CD4-positive, alpha-beta memory T cell (primary cell): ENCODE data around the gene FAM83C. TPM values are rescaled to one million over a fixed set of nuclear protein-coding genes. Genes with fewer than 3 reads are reported as not detected.

Source experiments
- CTCF ChIA-PET: fragments of 350-600 bp; sonication (Branson Sonifier 250); formaldehyde crosslinking; loops from one replicate; lab custom pipeline; 2021; ENCODE audit warnings: inconsistent platforms; ENCODE audit not compliant: partially characterized antibody; lab: Charles Lee
- POLR2A ChIA-PET: fragments of 350-600 bp; sonication (Branson Sonifier 250); formaldehyde crosslinking; loops from one replicate; lab custom pipeline; 2021; ENCODE audit not compliant: partially characterized antibody; lab: Charles Lee
- DNase-seq, 5 donors: peaks; one replicate each; pipeline versions ENCODE4 v3.0.0 to v3.0.0-alpha.2; 2020 to 2022; ENCODE audit warnings: mixed read lengths in 1 of 5
- H3K27ac ChIP-seq: one replicate; pipeline ENCODE4 v1.7.0; 2013; ENCODE audit warnings: low read depth, low read length
- H3K27me3 ChIP-seq: 2 replicates; pipeline ENCODE4 v1.7.0; 2013; ENCODE audit warnings: mild to moderate bottlenecking, low read length, moderate library complexity; ENCODE audit not compliant: insufficient read depth
- H3K36me3 ChIP-seq: 2 replicates; pipeline ENCODE4 v1.7.0; 2013; ENCODE audit warnings: mild to moderate bottlenecking, low read length, moderate library complexity; ENCODE audit not compliant: insufficient read depth
- H3K4me1 ChIP-seq: 2 replicates; pipeline ENCODE4 v1.7.0; 2013; ENCODE audit warnings: mild to moderate bottlenecking, low read length, moderate library complexity; ENCODE audit not compliant: insufficient read depth
- H3K4me3 ChIP-seq, 2 donors: one replicate each; pipeline ENCODE4 v1.7.0; 2013; ENCODE audit warnings: low read length in 2 of 2, mild to moderate bottlenecking in 1 of 2
- H3K9me3 ChIP-seq, 2 donors: one replicate each; pipeline ENCODE4 v1.7.0; 2013; ENCODE audit warnings: low read length in 2 of 2, control low read depth in 1 of 2; ENCODE audit not compliant: control insufficient read depth in 1 of 2
- H3K27ac Mint-ChIP-seq, 7 donors: one replicate each; pipeline ENCODE4 v1.8.0; 2020 to 2021; ENCODE audit warnings: mixed read lengths in 7 of 7, mild to moderate bottlenecking in 6 of 7, inconsistent platforms in 3 of 7, moderate library complexity in 3 of 7
- H3K27me3 Mint-ChIP-seq, 2 donors: one replicate each; pipeline ENCODE4 v1.8.0; 2020 to 2021; ENCODE audit warnings: mixed read lengths in 2 of 2
- H3K36me3 Mint-ChIP-seq, 2 donors: one replicate each; pipeline ENCODE4 v1.8.0; 2020 to 2021; ENCODE audit warnings: mixed read lengths in 2 of 2, inconsistent platforms in 1 of 2, mild to moderate bottlenecking in 1 of 2
- H3K4me1 Mint-ChIP-seq, 4 donors: one replicate each; pipeline ENCODE4 v1.8.0; 2020 to 2021; ENCODE audit warnings: mixed read lengths in 4 of 4, mild to moderate bottlenecking in 1 of 4
- H3K4me3 Mint-ChIP-seq, 8 donors: one replicate each; pipeline ENCODE4 v1.8.0; 2020 to 2021; ENCODE audit warnings: mixed read lengths in 8 of 8, mild to moderate bottlenecking in 7 of 8, moderate library complexity in 6 of 8, inconsistent platforms in 3 of 8
- H3K9me3 Mint-ChIP-seq, 8 donors: one replicate each; pipeline ENCODE4 v1.8.0; 2020 to 2021; ENCODE audit warnings: mixed read lengths in 8 of 8, mild to moderate bottlenecking in 5 of 8, inconsistent platforms in 3 of 8, moderate library complexity in 1 of 8
- intact Hi-C: fragments of 100-400 bp; cut with micrococcal nuclease; formaldehyde crosslinking; loops from one replicate; pipeline ENCODE4 v1.15.1; 2023
- polyA plus RNA-seq, 2 donors: library from polyadenylated mRNA; unstranded; fragments of 300-500 nt; fragmentation: Illumina TruSeq; gene quantifications; one replicate each; pipeline ENCODE4 v1.2.3, GENCODE V29; 2021
- total RNA-seq, 2 experiments: library from RNA; stranded (reverse); gene quantifications; one replicate each; pipeline ENCODE4 v1.2.3, GENCODE V29; 2021

The FAM83C gene
- total and polyA plus RNA-seq, 4 experiments from 2014 or later = not detected

DNA sequence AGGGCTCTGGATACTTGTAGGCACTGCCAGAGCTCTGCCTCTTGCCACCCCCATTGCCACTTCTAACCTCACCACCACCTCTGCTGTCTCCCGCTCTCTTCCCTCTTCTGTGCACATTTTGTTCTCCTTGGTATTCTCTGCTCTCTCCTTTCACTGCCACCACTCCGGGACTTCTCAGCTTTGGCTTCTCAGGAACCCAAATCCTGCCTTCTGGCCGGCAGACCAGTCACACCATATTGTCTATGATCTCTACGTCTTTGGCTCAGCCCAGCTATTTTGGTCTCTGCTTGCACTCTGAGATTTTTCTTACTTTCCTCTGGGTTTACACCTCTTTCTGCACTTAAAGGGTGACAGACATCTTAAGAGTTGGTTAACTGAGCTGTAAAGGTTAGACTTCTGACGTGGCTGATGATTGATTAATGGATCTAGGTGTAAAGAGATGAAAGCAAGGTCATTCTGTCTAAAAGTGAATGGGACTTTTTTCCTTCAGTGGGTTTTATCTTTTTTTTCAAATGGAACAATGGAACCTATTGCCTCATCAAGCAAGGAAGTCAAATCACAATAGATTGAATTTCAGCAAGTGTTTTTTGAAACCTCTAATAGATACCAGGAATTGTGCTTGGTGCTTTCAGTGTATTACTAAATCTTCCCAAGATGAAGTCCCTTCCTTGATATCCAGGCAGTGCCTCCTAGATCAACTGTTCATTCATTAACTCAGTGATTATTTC, 52.0 kb downstream of the FAM83C start:
- Mint-ChIP-seq H3K9me3 (no peaks in the 10 kb centered on the region), H3K36me3 (peaks cover 13 to 26% of the 10 kb centered on the region in 2 donors), H3K4me1 (no peaks in the 10 kb centered on the region), H3K4me3 (no peak overlapping the region), H3K27ac (no peak overlapping the region), H3K27me3 (no peaks in the 10 kb centered on the region)
- H3K36me3 ChIP-seq = no peaks in the 10 kb centered on the region
- H3K9me3 ChIP-seq = no peaks in the 10 kb centered on the region
- POLR2A ChIA-PET = no interaction called here
- H3K27me3 ChIP-seq = no peaks in the 10 kb centered on the region
- no peak overlapping the region for H3K27ac ChIP-seq
- no peak overlapping the region for H3K4me3 ChIP-seq
- DNase-seq = no peak
- intact Hi-C loops = no loop called here
- CTCF ChIA-PET = interaction anchor here (1.2 kb wide), 1 partner anchor 144 kb away, joined by 3 read pairs; no protein-coding TSS in a partner anchor
- no peaks in the 10 kb centered on the region for H3K4me1 ChIP-seq

DNA sequence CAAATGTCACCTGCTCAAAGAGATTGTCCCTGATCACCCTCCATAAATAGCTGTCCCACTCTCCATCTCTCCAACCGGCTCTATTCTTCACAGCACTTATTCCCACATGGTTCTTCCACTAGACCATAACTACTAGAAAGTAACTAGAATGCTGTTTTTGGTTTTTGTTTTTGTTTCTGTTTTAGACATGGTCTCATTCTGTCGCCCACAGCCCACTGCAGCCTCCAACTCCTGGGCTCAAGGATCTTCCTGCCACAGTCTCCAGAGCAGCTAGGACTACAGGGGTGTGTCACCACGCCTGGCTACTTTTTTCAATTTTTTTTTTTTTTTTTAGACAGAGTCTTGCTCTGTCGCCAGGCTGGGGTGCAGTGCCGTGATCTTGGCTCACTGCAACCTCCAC, 53.5 kb downstream of the FAM83C start:
- POLR2A ChIA-PET = no interaction called here
- Mint-ChIP-seq H3K4me1 (no peaks in the 10 kb centered on the region), H3K27ac (no peak overlapping the region), H3K36me3 (peaks cover 25 to 40% of the 10 kb centered on the region in 2 donors), H3K27me3 (no peaks in the 10 kb centered on the region), H3K4me3 (no peak overlapping the region), H3K9me3 (no peaks in the 10 kb centered on the region)
- CTCF ChIA-PET = no interaction called here
- Histone ChIP-seq H3K9me3 (no peaks in the 10 kb centered on the region), H3K27ac (no peak overlapping the region), H3K27me3 (no peaks in the 10 kb centered on the region), H3K4me1 (no peaks in the 10 kb centered on the region), H3K36me3 (no peaks in the 10 kb centered on the region), H3K4me3 (no peak overlapping the region)
- intact Hi-C loops = no loop called here
- DNase-seq = no peak

DNA sequence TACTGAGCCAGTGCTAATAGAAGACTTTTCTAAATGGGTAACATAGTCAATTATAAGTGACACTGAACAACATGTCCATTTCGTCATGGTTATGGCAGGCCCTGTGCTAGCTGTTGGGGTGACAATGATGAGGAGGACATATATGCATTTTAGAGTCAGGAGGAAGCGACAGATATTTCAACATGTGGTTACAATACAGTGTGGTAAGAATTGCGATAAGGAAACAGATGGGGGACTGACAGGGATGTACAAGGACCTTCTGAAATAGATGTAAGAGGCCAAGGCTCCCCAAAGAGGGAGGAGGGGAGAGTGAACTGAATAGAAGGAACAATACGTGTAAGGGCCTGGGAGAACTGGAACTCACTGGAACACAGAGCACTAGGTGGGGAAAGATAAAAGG, 54.1 kb downstream of the FAM83C start:
- Histone ChIP-seq H3K9me3 (no peaks in the 10 kb centered on the region), H3K4me1 (no peaks in the 10 kb centered on the region), H3K27ac (no peak overlapping the region), H3K4me3 (no peak overlapping the region), H3K27me3 (no peaks in the 10 kb centered on the region), H3K36me3 (no peaks in the 10 kb centered on the region)
- no peak for DNase-seq
- H3K4me3 Mint-ChIP-seq = no peak overlapping the region
- peaks cover 25 to 40% of the 10 kb centered on the region in 2 donors for H3K36me3 Mint-ChIP-seq
- no peaks in the 10 kb centered on the region for H3K27me3 Mint-ChIP-seq
- no peaks in the 10 kb centered on the region for H3K4me1 Mint-ChIP-seq
- no peaks in the 10 kb centered on the region for H3K9me3 Mint-ChIP-seq
- ChIA-PET POLR2A (interaction anchor here (1.0 kb wide), 1 partner anchor 11 kb away, joined by 4 read pairs; no protein-coding TSS in a partner anchor), CTCF (no interaction called here)
- H3K27ac Mint-ChIP-seq = no peak overlapping the region
- intact Hi-C loops = no loop called here

DNA sequence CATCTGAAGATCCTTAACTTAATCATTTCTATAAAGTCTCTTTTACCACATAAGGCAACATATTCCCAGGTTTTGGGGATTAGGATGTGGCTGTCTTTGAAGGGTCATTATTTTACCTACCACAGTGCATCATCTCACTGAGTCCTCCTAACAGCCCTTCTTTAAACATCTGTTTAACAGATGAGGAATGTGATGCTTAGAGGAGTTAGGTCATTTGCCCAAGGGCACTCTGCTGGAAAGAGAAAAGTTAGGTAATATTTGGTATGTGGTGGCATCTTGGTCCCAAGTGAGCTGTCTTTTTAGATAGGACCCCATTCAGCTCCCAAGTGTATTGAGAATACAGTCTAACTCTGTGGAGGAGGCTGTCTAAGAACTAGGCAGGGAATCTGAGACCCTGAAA, 54.7 kb downstream of the FAM83C start:
- no peak for DNase-seq
- Mint-ChIP-seq H3K36me3 (peaks cover 27 to 43% of the 10 kb centered on the region in 2 donors), H3K27me3 (peaks cover 1% of the 10 kb centered on the region in 2 donors), H3K4me3 (no peak overlapping the region), H3K9me3 (no peaks in the 10 kb centered on the region), H3K4me1 (peaks cover 0 to under 1% (median 0%) of the 10 kb centered on the region in 4 donors), H3K27ac (no peak overlapping the region)
- H3K4me1 ChIP-seq = no peaks in the 10 kb centered on the region
- H3K4me3 ChIP-seq = no peak overlapping the region
- ChIA-PET POLR2A (interaction anchor here (1.0 kb wide), 1 partner anchor 10 kb away, joined by 4 read pairs; no protein-coding TSS in a partner anchor), CTCF (no interaction called here)
- no peak overlapping the region for H3K27ac ChIP-seq
- H3K9me3 ChIP-seq = no peaks in the 10 kb centered on the region
- H3K27me3 ChIP-seq = no peaks in the 10 kb centered on the region
- intact Hi-C loops = no loop called here
- H3K36me3 ChIP-seq = no peaks in the 10 kb centered on the region

DNA sequence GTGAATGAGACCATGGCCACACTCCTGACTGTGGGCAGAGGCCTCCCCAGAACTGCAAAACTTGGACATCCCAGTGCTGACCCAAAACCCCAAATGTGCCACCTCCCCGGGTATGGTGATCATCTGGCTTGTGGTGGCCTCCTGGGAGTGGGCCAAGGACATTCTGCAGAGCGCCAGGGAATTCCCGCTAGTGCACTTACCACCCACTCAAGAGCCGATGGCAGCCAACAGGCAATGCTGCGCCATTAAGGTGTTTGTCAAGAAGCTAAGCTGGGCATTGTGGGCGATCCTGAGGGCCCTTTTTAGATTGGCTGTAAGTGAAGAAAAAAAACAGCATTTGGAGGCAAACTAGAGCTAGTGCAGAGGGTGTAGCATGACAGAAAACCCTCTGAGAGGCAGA, 56.3 kb downstream of the FAM83C start:
- no peaks in the 10 kb centered on the region for H3K9me3 ChIP-seq
- no peak overlapping the region for H3K4me3 ChIP-seq
- H3K27ac Mint-ChIP-seq = no peak overlapping the region
- H3K27me3 Mint-ChIP-seq = peaks cover 1 to 7% of the 10 kb centered on the region in 2 donors
- H3K4me1 Mint-ChIP-seq = peaks cover 0 to 3% (median 0%) of the 10 kb centered on the region in 4 donors
- H3K27me3 ChIP-seq = no peaks in the 10 kb centered on the region
- H3K4me3 Mint-ChIP-seq = no peak overlapping the region
- H3K27ac ChIP-seq = no peak overlapping the region
- no peaks in the 10 kb centered on the region for H3K36me3 ChIP-seq
- H3K4me1 ChIP-seq = no peaks in the 10 kb centered on the region
- H3K9me3 Mint-ChIP-seq = no peaks in the 10 kb centered on the region
- no peak for DNase-seq
- ChIA-PET CTCF (no interaction called here), POLR2A (no interaction called here)
- peaks cover 36 to 53% of the 10 kb centered on the region in 2 donors for H3K36me3 Mint-ChIP-seq
- intact Hi-C loops = no loop called here

Other genes with a start within 250 kb of the FAM83C start
- 10 to 100 TPM; 61.2 to 63.0 TPM for gene TRPC4AP, start 199.6 kb downstream of the FAM83C start, total RNA-seq
- gene TRPC4AP, start 199.6 kb downstream of the FAM83C start, polyA plus RNA-seq = 10 to 100 TPM; 64.5 to 81.6 TPM
- 10 to 100 TPM; 27.2 to 27.6 TPM for gene EDEM2, start 145.1 kb downstream of the FAM83C start, total RNA-seq
- gene EDEM2, start 145.1 kb downstream of the FAM83C start, polyA plus RNA-seq = 10 to 100 TPM; 52.1 to 62.1 TPM
- under 1 TPM; 0.42 to 0.61 TPM for gene PROCR, start 120.4 kb downstream of the FAM83C start, total RNA-seq
- 1 to 10 TPM; 1.9 to 3.6 TPM for gene PROCR, start 120.4 kb downstream of the FAM83C start, polyA plus RNA-seq
- gene MMP24, start 65.7 kb downstream of the FAM83C start, total RNA-seq = under 1 TPM; 0.12 to 0.19 TPM
- under 1 TPM; 0.07 TPM for gene MMP24, start 65.7 kb downstream of the FAM83C start, polyA plus RNA-seq
- 10 to 100 TPM; 76.6 to 91.6 TPM for gene MMP24OS, start 14.3 kb downstream of the FAM83C start, total RNA-seq
- gene MMP24OS, start 14.3 kb downstream of the FAM83C start, polyA plus RNA-seq = 10 to 100 TPM in 1 of 2 donors, 1 to 10 TPM in 1; 4.4 to 17.4 TPM
- gene EIF6, start 7.7 kb downstream of the FAM83C start, total RNA-seq = 10 to 100 TPM; 44.0 to 52.3 TPM
- gene EIF6, start 7.7 kb downstream of the FAM83C start, polyA plus RNA-seq = 100 to 1,000 TPM; 148 to 189 TPM
- gene UQCC1, start 119.5 kb upstream of the FAM83C start, total RNA-seq = 10 to 100 TPM; 46.4 to 49.3 TPM
- gene UQCC1, start 119.5 kb upstream of the FAM83C start, polyA plus RNA-seq = 10 to 100 TPM; 13.9 to 21.1 TPM
- gene GDF5, start 145.8 kb upstream of the FAM83C start, total RNA-seq = not detected
- gene GDF5, start 145.8 kb upstream of the FAM83C start, polyA plus RNA-seq = not detected
- 10 to 100 TPM; 71.3 to 76.9 TPM for gene CEP250, start 163.2 kb upstream of the FAM83C start, total RNA-seq
- gene CEP250, start 163.2 kb upstream of the FAM83C start, polyA plus RNA-seq = 10 to 100 TPM in 1 of 2 donors, 1 to 10 TPM in 1; 4.4 to 14.1 TPM
- gene C20orf173, start 237.2 kb upstream of the FAM83C start, total RNA-seq = not detected
- not detected for gene C20orf173, start 237.2 kb upstream of the FAM83C start, polyA plus RNA-seq
- gene ERGIC3, start 249.7 kb upstream of the FAM83C start, total RNA-seq = 100 to 1,000 TPM; 148 to 151 TPM
- 100 to 1,000 TPM; 134 to 137 TPM for gene ERGIC3, start 249.7 kb upstream of the FAM83C start, polyA plus RNA-seq